ENCODE measurements around the gene FAM193A. TPM values are rescaled to one million over a fixed set of nuclear protein-coding genes. Genes with fewer than 3 reads are reported as not detected.

FAM193A gene
- total RNA-seq, 1 experiment from 2014 or later, result 31.3 TPM

GRCh38 chr4:2714061-2714770 is 177.8 kb downstream of the FAM193A start:
- no peak overlapping the region for H3K4me3 Mint-ChIP-seq (ENCODE audit: unreplicated experiment)
- DNase-seq (ENCODE audit: unreplicated experiment), result no peak
- TF ChIP-seq CTCF (IDR thresholded peaks at IDR 0.05; ENCODE audit: unreplicated experiment), result no peak
- no peaks in the 10 kb centered on the region for H3K4me1 Mint-ChIP-seq (ENCODE audit: insufficient read depth, unreplicated experiment)
- ChIA-PET POLR2A (interaction anchor here (0.6 to 0.7 kb wide), 2 partner anchors 232 to 302 kb away, joined by 3 read pairs; no protein-coding TSS in a partner anchor), CTCF (no interaction called here)
- H3K9me3 Mint-ChIP-seq (ENCODE audit: unreplicated experiment), result no peaks in the 10 kb centered on the region
- BruUV-seq (replicated peaks), result no TSS peak
- intact Hi-C loops (cut with micrococcal nuclease), result no loop called here
- H3K27ac Mint-ChIP-seq (ENCODE audit: low read depth, unreplicated experiment), result no peak overlapping the region
- no peaks in the 10 kb centered on the region for H3K27me3 Mint-ChIP-seq (ENCODE audit: insufficient read depth, unreplicated experiment)
- H3K36me3 Mint-ChIP-seq (ENCODE audit: insufficient read depth, unreplicated experiment), result peaks cover 76% of the 10 kb centered on the region

GRCh38 chr4:2714918-2715317 is 178.5 kb downstream of the FAM193A start:
- H3K27ac Mint-ChIP-seq (ENCODE audit: low read depth, unreplicated experiment), result no peak overlapping the region
- no peak overlapping the region for H3K4me3 Mint-ChIP-seq (ENCODE audit: unreplicated experiment)
- no peaks in the 10 kb centered on the region for H3K9me3 Mint-ChIP-seq (ENCODE audit: unreplicated experiment)
- BruUV-seq (replicated peaks), result no TSS peak
- ChIA-PET CTCF (no interaction called here), POLR2A (no interaction called here)
- no peaks in the 10 kb centered on the region for H3K4me1 Mint-ChIP-seq (ENCODE audit: insufficient read depth, unreplicated experiment)
- no peaks in the 10 kb centered on the region for H3K27me3 Mint-ChIP-seq (ENCODE audit: insufficient read depth, unreplicated experiment)
- no peak for DNase-seq (ENCODE audit: unreplicated experiment)
- H3K36me3 Mint-ChIP-seq (ENCODE audit: insufficient read depth, unreplicated experiment), result peaks cover 83% of the 10 kb centered on the region
- no peak for TF ChIP-seq CTCF (IDR thresholded peaks at IDR 0.05; ENCODE audit: unreplicated experiment)
- intact Hi-C loops (cut with micrococcal nuclease), result no loop called here

- H3K36me3 Mint-ChIP-seq (ENCODE audit: insufficient read depth, unreplicated experiment), result peaks cover 86% of the 10 kb centered on the region
- H3K27ac Mint-ChIP-seq (ENCODE audit: low read depth, unreplicated experiment), result no peak overlapping the region
- no peak for TF ChIP-seq CTCF (IDR thresholded peaks at IDR 0.05; ENCODE audit: unreplicated experiment)
- H3K27me3 Mint-ChIP-seq (ENCODE audit: insufficient read depth, unreplicated experiment), result no peaks in the 10 kb centered on the region
- H3K9me3 Mint-ChIP-seq (ENCODE audit: unreplicated experiment), result no peaks in the 10 kb centered on the region
- H3K4me3 Mint-ChIP-seq (ENCODE audit: unreplicated experiment), result no peak overlapping the region
- CTCF ChIA-PET, result no interaction called here
- intact Hi-C loops (cut with micrococcal nuclease), result no loop called here
- POLR2A ChIA-PET, result no interaction called here
- BruUV-seq (replicated peaks), result no TSS peak
- no peaks in the 10 kb centered on the region for H3K4me1 Mint-ChIP-seq (ENCODE audit: insufficient read depth, unreplicated experiment)
- no peak for DNase-seq (ENCODE audit: unreplicated experiment)
Observed at GRCh38 chr4:2715426-2715825, 179.0 kb downstream of the FAM193A start.

GRCh38 chr4:2716236-2716635 is 179.8 kb downstream of the FAM193A start:
- no peak for TF ChIP-seq CTCF (IDR thresholded peaks at IDR 0.05; ENCODE audit: unreplicated experiment)
- CTCF ChIA-PET, result interaction anchor here (0.6 kb wide), 1 partner anchor 27 kb away, joined by 3 read pairs; no protein-coding TSS in a partner anchor
- H3K27ac Mint-ChIP-seq (ENCODE audit: low read depth, unreplicated experiment), result no peak overlapping the region
- no peak overlapping the region for H3K4me3 Mint-ChIP-seq (ENCODE audit: unreplicated experiment)
- intact Hi-C loops (cut with micrococcal nuclease), result no loop called here
- no peaks in the 10 kb centered on the region for H3K4me1 Mint-ChIP-seq (ENCODE audit: insufficient read depth, unreplicated experiment)
- H3K27me3 Mint-ChIP-seq (ENCODE audit: insufficient read depth, unreplicated experiment), result no peaks in the 10 kb centered on the region
- H3K9me3 Mint-ChIP-seq (ENCODE audit: unreplicated experiment), result no peaks in the 10 kb centered on the region
- peaks cover 88% of the 10 kb centered on the region for H3K36me3 Mint-ChIP-seq (ENCODE audit: insufficient read depth, unreplicated experiment)
- no peak for DNase-seq (ENCODE audit: unreplicated experiment)
- BruUV-seq (replicated peaks), result no TSS peak
- POLR2A ChIA-PET, result no interaction called here
